ENCODE measurements around the gene TFAP2B. TPM values are rescaled to one million over a fixed set of nuclear protein-coding genes. Genes with fewer than 3 reads are reported as not detected.

Gene TFAP2B
- total and polyA plus RNA-seq, 2 donors (not counting 1 experiment from before 2014, with no cell fraction given) = not detected

- H3K27me3 ChIP-seq (ENCODE audit: control insufficient read depth, insufficient read depth, low read length) = peaks cover 32% of the 10 kb centered on the region
- H3K4me1 ChIP-seq (ENCODE audit: control insufficient read depth, extremely low read depth, insufficient read depth, low read length) = no peaks in the 10 kb centered on the region
- H3K36me3 ChIP-seq (ENCODE audit: control insufficient read depth, insufficient read depth, low read length) = no peaks in the 10 kb centered on the region
- TF ChIP-seq, protein P1, sequence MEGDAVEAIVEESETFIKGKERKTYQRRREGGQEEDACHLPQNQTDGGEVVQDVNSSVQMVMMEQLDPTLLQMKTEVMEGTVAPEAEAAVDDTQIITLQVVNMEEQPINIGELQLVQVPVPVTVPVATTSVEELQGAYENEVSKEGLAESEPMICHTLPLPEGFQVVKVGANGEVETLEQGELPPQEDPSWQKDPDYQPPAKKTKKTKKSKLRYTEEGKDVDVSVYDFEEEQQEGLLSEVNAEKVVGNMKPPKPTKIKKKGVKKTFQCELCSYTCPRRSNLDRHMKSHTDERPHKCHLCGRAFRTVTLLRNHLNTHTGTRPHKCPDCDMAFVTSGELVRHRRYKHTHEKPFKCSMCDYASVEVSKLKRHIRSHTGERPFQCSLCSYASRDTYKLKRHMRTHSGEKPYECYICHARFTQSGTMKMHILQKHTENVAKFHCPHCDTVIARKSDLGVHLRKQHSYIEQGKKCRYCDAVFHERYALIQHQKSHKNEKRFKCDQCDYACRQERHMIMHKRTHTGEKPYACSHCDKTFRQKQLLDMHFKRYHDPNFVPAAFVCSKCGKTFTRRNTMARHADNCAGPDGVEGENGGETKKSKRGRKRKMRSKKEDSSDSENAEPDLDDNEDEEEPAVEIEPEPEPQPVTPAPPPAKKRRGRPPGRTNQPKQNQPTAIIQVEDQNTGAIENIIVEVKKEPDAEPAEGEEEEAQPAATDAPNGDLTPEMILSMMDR (conservative IDR thresholded peaks at IDR 0.05 in 1 of 2, IDR thresholded peaks at IDR 0.05 in 1 of 2; ENCODE audit: low read depth in 1 of 2, low read length in 2 of 2) = no peak
- peak; percentile 88 for TF ChIP-seq EZH2 (IDR thresholded peaks at IDR 0.05; ENCODE audit: low read length, missing control alignments)
- DNase-seq (ENCODE audit: low read depth in 2 of 2) = no peak
- H3K4me3 ChIP-seq (replicated peaks in 1 of 4; ENCODE audit: control extremely low read depth in 1 of 4, insufficient read depth in 1 of 4, low read depth in 3 of 4, low read length in 4 of 4) = no peak overlapping the region
- H4K20me1 ChIP-seq (ENCODE audit: control insufficient read depth, extremely low read depth, insufficient read depth, low read length) = no peaks in the 10 kb centered on the region
- H3K27ac ChIP-seq (ENCODE audit: insufficient read depth, low read length) = no peak overlapping the region
- no peak overlapping the region for H3K9ac ChIP-seq (ENCODE audit: insufficient read depth, low read length)
- no peak overlapping the region for H2AFZ ChIP-seq (ENCODE audit: low read length)
- H3K4me2 ChIP-seq (ENCODE audit: extremely low read depth, insufficient read depth, low read length) = no peak overlapping the region
- H3K9me3 ChIP-seq (ENCODE audit: control insufficient read depth, insufficient read depth, low read depth, low read length) = no peaks in the 10 kb centered on the region
- H3K79me2 ChIP-seq (ENCODE audit: control insufficient read depth, insufficient read depth, low read length) = no peaks in the 10 kb centered on the region
These were observed 1.5 kb downstream of the TFAP2B start for GRCh38 chr6:50819904-50820868.

DNA sequence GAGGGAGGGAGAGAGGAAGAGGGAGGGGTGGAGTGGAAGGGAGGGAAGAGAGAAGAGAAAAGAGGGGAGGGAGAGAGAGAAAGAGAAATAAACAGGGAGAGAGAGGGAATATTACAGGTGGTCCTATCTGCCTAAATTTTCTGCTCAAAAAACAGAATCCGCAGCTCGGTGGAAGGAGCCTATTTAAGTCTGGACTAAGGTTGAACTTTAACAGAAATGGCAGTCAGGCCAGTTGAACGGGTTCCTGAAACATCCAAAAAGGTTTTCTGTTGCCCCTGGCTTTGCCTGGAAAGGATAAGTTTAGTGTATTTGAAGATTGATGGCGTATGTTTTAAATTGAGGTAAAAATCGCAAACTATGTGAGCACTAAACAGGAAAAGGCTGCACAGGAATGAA is 2.2 kb downstream of the TFAP2B start:
- H2AFZ ChIP-seq (ENCODE audit: low read length) = no peak overlapping the region
- H3K4me3 ChIP-seq (replicated peaks in 1 of 4; ENCODE audit: control extremely low read depth in 1 of 4, insufficient read depth in 1 of 4, low read depth in 3 of 4, low read length in 4 of 4) = no peak overlapping the region
- no peak overlapping the region for H3K27ac ChIP-seq (ENCODE audit: insufficient read depth, low read length)
- no peaks in the 10 kb centered on the region for H3K4me1 ChIP-seq (ENCODE audit: control insufficient read depth, extremely low read depth, insufficient read depth, low read length)
- H3K79me2 ChIP-seq (ENCODE audit: control insufficient read depth, insufficient read depth, low read length) = no peaks in the 10 kb centered on the region
- no peaks in the 10 kb centered on the region for H4K20me1 ChIP-seq (ENCODE audit: control insufficient read depth, extremely low read depth, insufficient read depth, low read length)
- H3K27me3 ChIP-seq (ENCODE audit: control insufficient read depth, insufficient read depth, low read length) = peaks cover 35% of the 10 kb centered on the region
- H3K4me2 ChIP-seq (ENCODE audit: extremely low read depth, insufficient read depth, low read length) = no peak overlapping the region
- TF ChIP-seq, protein P1 (conservative IDR thresholded peaks at IDR 0.05 in 1 of 2, IDR thresholded peaks at IDR 0.05 in 1 of 2; ENCODE audit: low read depth in 1 of 2, low read length in 2 of 2) = no peak
- no peak for TF ChIP-seq EZH2 (IDR thresholded peaks at IDR 0.05; ENCODE audit: low read length, missing control alignments)
- H3K36me3 ChIP-seq (ENCODE audit: control insufficient read depth, insufficient read depth, low read length) = no peaks in the 10 kb centered on the region
- DNase-seq (ENCODE audit: low read depth in 2 of 2) = no peak
- no peak overlapping the region for H3K9ac ChIP-seq (ENCODE audit: insufficient read depth, low read length)
- H3K9me3 ChIP-seq (ENCODE audit: control insufficient read depth, insufficient read depth, low read depth, low read length) = no peaks in the 10 kb centered on the region

GRCh38 chr6:50821441-50822077 is 2.9 kb downstream of the TFAP2B start:
- no peak overlapping the region for H3K4me2 ChIP-seq (ENCODE audit: extremely low read depth, insufficient read depth, low read length)
- H3K9ac ChIP-seq (ENCODE audit: insufficient read depth, low read length) = no peak overlapping the region
- no peaks in the 10 kb centered on the region for H4K20me1 ChIP-seq (ENCODE audit: control insufficient read depth, extremely low read depth, insufficient read depth, low read length)
- no peaks in the 10 kb centered on the region for H3K79me2 ChIP-seq (ENCODE audit: control insufficient read depth, insufficient read depth, low read length)
- no peaks in the 10 kb centered on the region for H3K9me3 ChIP-seq (ENCODE audit: control insufficient read depth, insufficient read depth, low read depth, low read length)
- no peak for DNase-seq (ENCODE audit: low read depth in 2 of 2)
- no peak for TF ChIP-seq EZH2 (IDR thresholded peaks at IDR 0.05; ENCODE audit: low read length, missing control alignments)
- TF ChIP-seq, protein P1 (conservative IDR thresholded peaks at IDR 0.05 in 1 of 2, IDR thresholded peaks at IDR 0.05 in 1 of 2; ENCODE audit: low read depth in 1 of 2, low read length in 2 of 2) = no peak
- H3K27me3 ChIP-seq (ENCODE audit: control insufficient read depth, insufficient read depth, low read length) = peaks cover 35% of the 10 kb centered on the region
- H3K4me1 ChIP-seq (ENCODE audit: control insufficient read depth, extremely low read depth, insufficient read depth, low read length) = no peaks in the 10 kb centered on the region
- H2AFZ ChIP-seq (ENCODE audit: low read length) = no peak overlapping the region
- H3K4me3 ChIP-seq (replicated peaks in 1 of 4; ENCODE audit: control extremely low read depth in 1 of 4, insufficient read depth in 1 of 4, low read depth in 3 of 4, low read length in 4 of 4) = no peak overlapping the region
- no peak overlapping the region for H3K27ac ChIP-seq (ENCODE audit: insufficient read depth, low read length)
- H3K36me3 ChIP-seq (ENCODE audit: control insufficient read depth, insufficient read depth, low read length) = no peaks in the 10 kb centered on the region

Data from fibroblast of lung (primary cell).